IPS DF 6.9 (cell line): Measurements from ENCODE around the gene RNF169.

Experiments
- DNase-seq: peaks from one replicate; pipeline ENCODE4 v3.0.0-alpha.2; 2013; ENCODE audit warnings: low read depth, low spot score
- H3K27ac ChIP-seq: one replicate; pipeline ENCODE4 v1.5.1; 2013; ENCODE audit warnings: low read length, control low read depth
- H3K27me3 ChIP-seq: 2 replicates; pipeline ENCODE4 v1.6.1; 2013; ENCODE audit warnings: mild to moderate bottlenecking, low read length; ENCODE audit not compliant: control insufficient read depth, insufficient read depth
- H3K36me3 ChIP-seq: 2 replicates; pipeline ENCODE4 v1.6.1; 2013; ENCODE audit warnings: low read length; ENCODE audit not compliant: control insufficient read depth, insufficient read depth
- H3K4me1 ChIP-seq: 2 replicates; pipeline ENCODE4 v1.6.1; 2013; ENCODE audit warnings: low read length; ENCODE audit not compliant: control insufficient read depth, insufficient read depth
- H3K4me3 ChIP-seq: 2 replicates; pipeline ENCODE4 v1.5.1; 2013; ENCODE audit warnings: mild to moderate bottlenecking, low read length
- H3K9me3 ChIP-seq: 2 replicates; pipeline ENCODE4 v1.6.1; 2013; ENCODE audit warnings: low read length, inconsistent platforms; ENCODE audit not compliant: control insufficient read depth, insufficient read depth
- WGBS: extraction: QIAGEN DNeasy Blood & Tissue Kit; methylation state at CpG from one replicate; pipeline ENCODE4 v1.1.7; 2013; ENCODE audit warnings: mixed read lengths, missing lambda C conversion rate; ENCODE audit not compliant: insufficient read length, insufficient coverage; 5-methylcytosine and 5-hydroxymethylcytosine counted together

Gene RNF169

DNA sequence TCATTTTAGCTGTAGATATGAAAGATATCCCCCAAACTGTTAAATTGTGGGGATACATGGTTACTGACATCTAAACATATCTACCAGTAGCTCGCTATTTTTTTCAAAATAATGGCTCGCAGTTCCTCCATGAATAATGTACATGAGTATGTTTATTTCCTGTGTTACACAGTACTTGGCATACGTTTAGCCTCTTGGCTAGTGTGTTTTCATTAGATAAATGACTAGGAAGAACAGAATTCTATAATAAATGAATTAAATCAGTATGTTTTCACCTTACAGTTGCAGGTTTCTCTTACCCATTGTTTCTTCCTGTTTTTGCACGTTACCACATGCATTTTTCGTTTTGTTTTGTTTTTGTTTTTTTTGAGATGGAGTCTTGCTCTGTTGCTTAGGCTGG lies 21.8 kb downstream of the RNF169 start:
- no peak overlapping the region for H3K27ac ChIP-seq

DNA sequence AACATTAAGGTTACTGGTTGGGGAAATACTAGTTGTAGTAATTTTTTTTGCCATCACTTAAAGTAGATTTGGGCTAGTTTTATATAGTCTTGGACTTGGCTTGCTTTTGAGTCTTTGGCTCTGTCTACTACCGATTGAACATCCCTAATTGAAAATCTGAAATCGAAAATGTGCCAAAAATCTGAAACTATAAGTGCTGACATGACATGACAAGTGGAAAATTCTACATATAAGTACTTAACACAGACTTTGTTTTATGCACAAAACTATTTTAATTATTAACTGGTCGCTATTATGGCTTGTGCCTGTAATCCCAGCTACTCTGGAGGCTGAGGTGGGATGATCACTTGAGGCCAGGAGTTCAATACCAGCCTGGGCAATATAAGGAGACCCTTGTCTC lies 22.5 kb downstream of the RNF169 start:
- no peaks in the 10 kb centered on the region for H3K4me1 ChIP-seq
- no peak for DNase-seq
- no peaks in the 10 kb centered on the region for H3K9me3 ChIP-seq
- H3K36me3 ChIP-seq, result no peaks in the 10 kb centered on the region
- no peak overlapping the region for H3K4me3 ChIP-seq
- no peak overlapping the region for H3K27ac ChIP-seq
- H3K27me3 ChIP-seq, result no peaks in the 10 kb centered on the region
- WGBS, result no CpG with 5 or more reads among the region's 3 CpGs

More for the DNA sequence above, 21.8 kb downstream of the RNF169 start:
- H3K9me3 ChIP-seq, result no peaks in the 10 kb centered on the region
- H3K4me1 ChIP-seq, result no peaks in the 10 kb centered on the region
- H3K4me3 ChIP-seq, result no peak overlapping the region
- whole genome bisulfite sequencing, result no CpG with 5 or more reads among the region's 5 CpGs
- no peaks in the 10 kb centered on the region for H3K27me3 ChIP-seq
- H3K36me3 ChIP-seq, result no peaks in the 10 kb centered on the region
- DNase-seq, result no peak

DNA sequence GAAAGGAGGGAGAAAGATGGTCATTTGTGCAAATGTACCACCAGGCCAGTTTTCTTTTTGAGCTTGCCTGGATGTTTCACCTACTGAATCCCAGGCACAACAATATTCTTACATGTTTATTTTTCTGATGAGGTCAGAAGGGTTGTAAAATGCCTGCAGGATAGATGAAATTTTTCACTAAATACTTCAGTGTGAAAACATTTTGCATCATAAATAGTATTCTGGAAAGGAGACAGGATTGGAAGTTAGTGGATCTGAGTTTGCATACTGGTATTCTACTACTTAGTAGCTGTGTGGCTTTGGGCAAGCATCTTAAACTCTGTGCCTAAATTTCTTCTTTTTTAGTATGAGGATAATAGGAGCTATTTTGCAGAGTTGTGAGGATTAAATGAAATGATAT lies 24.8 kb downstream of the RNF169 start:
- no peaks in the 10 kb centered on the region for H3K9me3 ChIP-seq
- no peak overlapping the region for H3K4me3 ChIP-seq
- no peaks in the 10 kb centered on the region for H3K27me3 ChIP-seq
- H3K36me3 ChIP-seq, result no peaks in the 10 kb centered on the region
- H3K4me1 ChIP-seq, result no peaks in the 10 kb centered on the region
- H3K27ac ChIP-seq, result no peak overlapping the region
- DNase-seq, result no peak

DNA sequence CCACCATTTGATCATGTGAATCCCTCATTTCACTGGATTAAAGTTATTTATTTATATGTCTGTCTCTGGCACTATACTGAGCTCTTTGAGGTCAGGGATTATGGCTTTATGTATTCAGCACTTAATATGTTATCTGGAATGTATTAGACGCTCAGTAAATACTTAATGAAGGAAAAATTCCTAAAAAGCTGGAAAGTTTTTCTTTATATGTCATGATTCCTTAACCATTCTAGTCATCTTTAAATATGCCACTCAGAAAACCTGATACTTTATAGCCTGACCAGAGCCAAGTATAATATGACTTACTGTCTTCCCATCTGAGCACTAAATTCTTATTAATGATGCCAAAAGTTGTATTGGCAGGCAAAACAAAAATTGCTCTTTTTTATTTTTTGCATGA lies 27.1 kb downstream of the RNF169 start:
- no CpG with 5 or more reads among the region's 1 CpG for WGBS
- no peaks in the 10 kb centered on the region for H3K27me3 ChIP-seq

DNA sequence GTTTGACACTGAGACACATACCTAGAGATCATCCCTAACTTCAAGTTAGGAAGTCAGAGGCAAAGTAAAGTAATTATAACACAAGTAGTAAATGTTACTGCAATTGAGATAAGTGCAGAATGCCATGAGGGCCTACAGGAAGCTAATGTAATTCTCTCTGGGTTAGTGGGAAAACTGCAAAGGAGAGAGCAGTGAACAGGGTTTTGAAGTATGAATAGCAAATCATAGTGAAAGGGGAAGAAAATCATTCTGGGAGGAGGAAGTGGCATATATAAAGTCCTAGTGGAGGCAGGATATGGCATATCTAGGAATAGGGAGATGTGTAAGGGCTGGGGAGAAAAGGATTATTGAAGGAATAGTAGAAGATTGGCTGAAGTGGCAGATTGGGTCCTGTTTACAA lies 27.9 kb downstream of the RNF169 start:
- Histone ChIP-seq H3K27ac (no peak overlapping the region), H3K4me3 (no peak overlapping the region), H3K27me3 (no peaks in the 10 kb centered on the region), H3K36me3 (no peaks in the 10 kb centered on the region), H3K4me1 (no peaks in the 10 kb centered on the region; the same call in 1 of the 2 replicates), H3K9me3 (no peaks in the 10 kb centered on the region)
- DNase-seq, result no peak

More for the DNA sequence above, 27.1 kb downstream of the RNF169 start:
- Histone ChIP-seq H3K36me3 (no peaks in the 10 kb centered on the region), H3K4me1 (no peaks in the 10 kb centered on the region; the same call in 1 of the 2 replicates), H3K4me3 (no peak overlapping the region), H3K27ac (no peak overlapping the region), H3K9me3 (no peaks in the 10 kb centered on the region)
- no peak for DNase-seq

DNA sequence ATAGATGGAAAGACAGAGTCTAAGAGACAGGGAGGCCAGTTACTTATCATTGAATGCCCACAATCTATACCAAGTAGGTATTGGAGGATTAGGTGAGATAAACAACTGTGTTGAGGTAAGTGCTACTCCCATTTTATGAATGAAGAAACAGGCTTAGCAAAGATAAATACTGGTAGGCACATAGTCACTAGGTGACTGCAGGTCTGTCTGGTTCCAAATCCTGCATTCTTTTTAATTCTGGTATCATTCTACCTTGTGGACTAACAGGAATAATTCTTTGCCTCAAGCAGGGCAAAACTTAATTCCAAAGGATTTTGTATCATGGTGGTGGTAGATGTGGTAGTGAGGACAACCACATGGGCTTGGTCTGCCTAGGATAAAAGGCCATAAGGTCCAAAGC lies 28.4 kb downstream of the RNF169 start:
- Histone ChIP-seq H3K27me3 (no peaks in the 10 kb centered on the region), H3K27ac (no peak overlapping the region), H3K9me3 (no peaks in the 10 kb centered on the region), H3K4me3 (no peak overlapping the region), H3K4me1 (no peaks in the 10 kb centered on the region; the same call in 1 of the 2 replicates), H3K36me3 (no peaks in the 10 kb centered on the region)
- DNase-seq, result no peak

DNA sequence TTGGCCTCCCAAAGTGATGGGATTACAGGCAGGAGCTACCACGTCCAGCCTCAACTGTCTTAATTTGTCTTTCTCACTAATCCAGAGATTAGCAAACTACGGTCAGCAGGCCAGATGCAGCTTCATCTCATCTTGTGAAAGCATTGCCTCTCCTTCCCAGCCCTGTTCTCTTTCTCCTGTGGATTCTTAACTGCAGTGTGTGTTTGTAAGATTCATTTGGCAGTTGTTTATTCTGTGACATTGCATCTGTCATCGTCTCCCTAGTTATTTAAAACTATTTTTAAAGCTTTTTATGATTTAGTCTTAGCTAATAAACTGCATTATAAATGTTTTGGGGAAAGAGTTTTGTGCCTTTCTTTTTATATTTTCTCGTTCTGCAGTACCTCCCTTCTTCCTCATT lies 29.2 kb downstream of the RNF169 start:
- Histone ChIP-seq H3K4me3 (no peak overlapping the region), H3K27me3 (no peaks in the 10 kb centered on the region), H3K9me3 (no peaks in the 10 kb centered on the region), H3K4me1 (no peaks in the 10 kb centered on the region; the same call in 1 of the 2 replicates), H3K27ac (no peak overlapping the region), H3K36me3 (no peaks in the 10 kb centered on the region)
- WGBS, result no CpG with 5 or more reads among the region's 4 CpGs
- DNase-seq, result no peak

DNA sequence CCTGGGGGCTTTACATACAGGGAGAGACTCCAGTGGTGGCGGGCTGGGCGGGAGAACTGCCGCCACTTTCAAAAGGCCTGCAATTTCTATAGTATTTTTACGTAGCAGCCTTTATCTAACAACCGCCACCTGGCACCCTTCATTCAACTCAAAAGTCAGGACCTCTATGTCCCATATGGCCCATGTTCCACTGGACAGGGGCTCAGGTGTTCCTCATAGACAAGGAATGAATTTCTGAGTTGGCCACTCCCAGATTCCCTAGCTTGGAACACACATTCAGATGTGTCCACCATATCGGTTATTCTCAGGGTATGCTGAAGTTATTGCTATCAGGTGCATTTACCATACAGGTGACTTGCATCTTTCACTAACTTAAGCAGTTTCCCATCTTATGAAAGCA lies 29.9 kb downstream of the RNF169 start:
- WGBS, result no CpG with 5 or more reads among the region's 6 CpGs
- no peaks in the 10 kb centered on the region for H3K36me3 ChIP-seq
- H3K27me3 ChIP-seq, result no peaks in the 10 kb centered on the region
- no peaks in the 10 kb centered on the region for H3K9me3 ChIP-seq
- H3K27ac ChIP-seq, result no peak overlapping the region
- no peak overlapping the region for H3K4me3 ChIP-seq
- no peak for DNase-seq
- H3K4me1 ChIP-seq, result no peaks in the 10 kb centered on the region; the same call in 1 of the 2 replicates

DNA sequence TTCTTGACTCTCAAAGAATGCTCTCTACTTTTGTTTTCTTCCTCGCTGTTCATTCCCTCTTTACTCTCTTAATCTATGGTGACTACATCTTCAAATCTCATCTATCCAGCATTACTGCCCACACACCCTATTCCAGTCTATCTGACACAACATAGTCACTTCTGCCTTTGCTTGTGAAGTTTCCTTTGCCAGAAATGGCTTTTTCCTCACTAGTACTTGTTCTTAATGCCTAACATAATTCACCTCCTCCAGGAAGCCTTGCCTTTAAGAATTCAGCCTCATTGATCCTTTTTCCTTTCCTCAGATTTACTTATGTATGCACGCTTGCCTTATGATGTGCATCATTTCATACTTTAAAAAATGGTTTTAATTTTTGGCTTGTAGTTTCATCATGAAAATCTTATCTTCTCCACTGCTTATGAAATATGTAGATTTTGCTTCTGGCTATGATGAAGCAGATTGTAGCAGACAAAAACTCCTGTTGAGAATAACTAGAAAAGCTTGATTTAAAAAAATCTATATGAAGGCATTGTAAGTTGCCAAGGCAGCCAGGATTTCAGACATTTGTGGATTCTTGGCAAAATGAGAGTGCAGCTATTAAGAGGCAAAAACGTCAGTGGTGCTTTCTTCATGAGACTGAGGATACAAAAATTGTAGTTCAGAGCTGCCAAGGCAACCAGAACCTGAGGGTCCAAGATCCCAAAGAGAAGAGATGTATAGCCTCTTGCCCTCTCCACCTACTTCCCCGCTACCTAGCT lies 31.8 kb downstream of the RNF169 start:
- no peaks in the 10 kb centered on the region for H3K27me3 ChIP-seq
- no peaks in the 10 kb centered on the region for H3K36me3 ChIP-seq
- no peak overlapping the region for H3K27ac ChIP-seq
- no CpG with 5 or more reads among the region's 4 CpGs for WGBS
- no peaks in the 10 kb centered on the region; the same call in 1 of the 2 replicates for H3K4me1 ChIP-seq
- DNase-seq, result no peak
- no peak overlapping the region for H3K4me3 ChIP-seq
- no peaks in the 10 kb centered on the region for H3K9me3 ChIP-seq

DNA sequence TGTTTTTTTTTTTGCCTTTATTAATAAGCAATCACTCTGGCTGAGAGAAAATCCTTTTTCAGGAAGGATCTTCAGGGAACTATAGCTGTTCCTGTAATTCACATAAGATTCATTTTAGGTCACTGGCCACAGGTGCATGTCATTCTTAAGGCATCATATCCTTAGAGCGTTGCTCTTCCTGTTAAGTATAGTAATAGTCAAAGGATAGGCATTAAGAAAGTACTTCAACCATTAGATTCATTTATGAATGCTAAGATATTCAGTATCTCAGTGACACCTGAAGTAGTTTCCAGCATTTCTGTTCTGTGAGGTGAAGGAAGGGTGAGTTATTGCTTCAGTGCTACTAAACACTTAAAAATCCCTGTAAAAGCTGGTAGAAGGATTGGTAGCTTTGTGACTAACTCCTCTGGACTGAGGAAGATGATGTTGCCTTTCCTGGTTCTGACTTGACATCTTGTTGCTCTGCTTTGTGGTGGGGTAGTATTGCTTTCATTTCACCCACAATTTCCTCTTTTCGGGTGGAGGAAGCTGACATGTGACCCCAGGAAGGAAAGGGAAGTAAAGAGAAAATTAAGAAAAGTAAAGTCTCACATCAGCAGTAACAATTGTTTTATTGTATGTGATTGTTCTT lies 34.7 kb downstream of the RNF169 start:
- Histone ChIP-seq H3K27me3 (no peaks in the 10 kb centered on the region), H3K36me3 (no peaks in the 10 kb centered on the region), H3K27ac (no peak overlapping the region), H3K4me1 (no peaks in the 10 kb centered on the region; the same call in 1 of the 2 replicates), H3K9me3 (no peaks in the 10 kb centered on the region), H3K4me3 (no peak overlapping the region)
- no CpG with 5 or more reads among the region's 2 CpGs for WGBS
- DNase-seq, result no peak

DNA sequence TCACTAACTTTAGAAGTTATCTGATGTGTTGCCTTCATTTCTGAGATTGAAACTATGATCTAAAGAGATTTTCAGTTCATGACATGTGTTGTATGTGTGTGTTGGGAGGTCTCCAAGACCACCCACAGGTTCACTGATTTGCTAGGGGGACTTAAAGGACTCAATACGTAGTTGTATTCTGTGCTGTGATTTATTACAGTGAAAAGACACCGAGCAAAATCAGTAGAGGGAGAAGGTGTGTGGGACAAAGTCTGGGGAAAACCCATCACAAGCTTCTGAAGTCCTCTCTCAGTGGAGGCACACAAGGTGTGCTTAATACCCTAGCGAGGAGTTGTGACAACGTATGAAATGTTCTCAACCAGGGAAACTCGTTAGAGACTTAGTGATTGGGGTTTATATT lies 35.6 kb downstream of the RNF169 start:
- Histone ChIP-seq H3K36me3 (no peaks in the 10 kb centered on the region), H3K4me1 (no peaks in the 10 kb centered on the region), H3K27me3 (no peaks in the 10 kb centered on the region), H3K27ac (no peak overlapping the region), H3K9me3 (no peaks in the 10 kb centered on the region), H3K4me3 (no peak overlapping the region)
- no CpG with 5 or more reads among the region's 5 CpGs for WGBS
- DNase-seq, result no peak
